Bone marrow (tissue), 2 donors: Measurements from ENCODE around the gene CXCR1.
"Not testable (repeated sequence)": the region's sequence is repeated elsewhere in the genome, so short reads cannot be mapped to it uniquely, and the experiment has no call there.

Experiments
- DNase-seq, 2 donors: peaks; one replicate each; lab custom pipeline; 2025; lab: John Stamatoyannopoulos, UW

CXCR1 gene

GRCh38 chr2:218166791-218167190 is at the start of gene CXCR1:
TSS of gene CXCR1 (minus strand) at chr2:218166962. CDS start at chr2:218165211, 1,751 bp downstream.
- DNase-seq, result no peak

- DNase-seq, result no peak
Measured at GRCh38 chr2:218216336-218216673, 49.5 kb upstream of the CXCR1 start.

- no peak for DNase-seq
Measured at GRCh38 chr2:218214116-218214515, 47.4 kb upstream of the CXCR1 start.

GRCh38 chr2:218209078-218209477 is 42.3 kb upstream of the CXCR1 start:
- no peak for DNase-seq

- DNase-seq, result no peak
Measured at GRCh38 chr2:218202266-218202665, 35.5 kb upstream of the CXCR1 start.

- DNase-seq, result no peak
Measured at GRCh38 chr2:218196974-218197373, 30.2 kb upstream of the CXCR1 start.

- DNase-seq, result no peak
Measured at GRCh38 chr2:218194880-218195279, 28.1 kb upstream of the CXCR1 start.

- no peak for DNase-seq
Measured at GRCh38 chr2:218193701-218194100, 26.9 kb upstream of the CXCR1 start.

- peak in 1 of 2 donors; percentile 1 for DNase-seq
Measured at GRCh38 chr2:218192902-218193430, 26.2 kb upstream of the CXCR1 start.

- no peak for DNase-seq
Measured at GRCh38 chr2:218188528-218188927, 21.8 kb upstream of the CXCR1 start.

- no peak for DNase-seq
Measured at GRCh38 chr2:218187296-218188015, 20.7 kb upstream of the CXCR1 start.

GRCh38 chr2:218186876-218187275 is 20.1 kb upstream of the CXCR1 start:
- DNase-seq, result no peak

- peak; percentile 10 to 71 for DNase-seq
Measured at GRCh38 chr2:218186355-218186766, 19.6 kb upstream of the CXCR1 start.

- no peak for DNase-seq
Measured at GRCh38 chr2:218184331-218184730, 17.6 kb upstream of the CXCR1 start.

GRCh38 chr2:218180467-218181114 is 13.8 kb upstream of the CXCR1 start:
- DNase-seq, result no peak

- DNase-seq, result no peak
Measured at GRCh38 chr2:218179782-218180181, 13.0 kb upstream of the CXCR1 start.

- DNase-seq, result no peak
Measured at GRCh38 chr2:218172845-218173244, 6.1 kb upstream of the CXCR1 start.

GRCh38 chr2:218171744-218172143 is 5.0 kb upstream of the CXCR1 start:
- not testable (repeated sequence) for DNase-seq

GRCh38 chr2:218169757-218170546 is 3.2 kb upstream of the CXCR1 start:
- DNase-seq, result no peak

GRCh38 chr2:218168635-218169462 is 2.1 kb upstream of the CXCR1 start:
- DNase-seq, result peak in 1 of 2 donors; percentile 59

- no peak for DNase-seq
Measured at GRCh38 chr2:218168016-218168415, 1.3 kb upstream of the CXCR1 start.

- no peak for DNase-seq
Measured at GRCh38 chr2:218162814-218163213, 3.9 kb downstream of the CXCR1 start.
